Endothelial cell (in vitro differentiated cells): ENCODE results near the gene GABRB3. TPM values are rescaled to one million over a fixed set of nuclear protein-coding genes. Genes with fewer than 3 reads are reported as not detected.
A peak's percentile ranks its signal among the peaks of the same experiment; 100 is the strongest.

Source experiments
- DNase-seq: peaks from one replicate; pipeline ENCODE4 v3.0.0; 2021; ENCODE audit warnings: low spot score
- H3K27ac Mint-ChIP-seq: one replicate; pipeline ENCODE4 v1.8.0; 2021; ENCODE audit warnings: mixed read lengths, inconsistent platforms; ENCODE audit not compliant: unreplicated experiment
- H3K27me3 Mint-ChIP-seq: one replicate; pipeline ENCODE4 v1.8.0; 2021; ENCODE audit warnings: mild to moderate bottlenecking, moderate library complexity, mixed read lengths, inconsistent platforms; ENCODE audit not compliant: unreplicated experiment
- H3K36me3 Mint-ChIP-seq: one replicate; pipeline ENCODE4 v1.8.0; 2021; ENCODE audit warnings: mild to moderate bottlenecking, low read depth, mixed read lengths, inconsistent platforms; ENCODE audit not compliant: unreplicated experiment
- H3K4me1 Mint-ChIP-seq: one replicate; pipeline ENCODE4 v1.8.0; 2021; ENCODE audit warnings: mild to moderate bottlenecking, mixed read lengths, inconsistent platforms; ENCODE audit not compliant: unreplicated experiment
- H3K4me3 Mint-ChIP-seq: one replicate; pipeline ENCODE4 v1.8.0; 2021; ENCODE audit warnings: mild to moderate bottlenecking, mixed read lengths, inconsistent platforms; ENCODE audit not compliant: unreplicated experiment
- H3K9me3 Mint-ChIP-seq: one replicate; pipeline ENCODE4 v1.8.0; 2021; ENCODE audit warnings: mixed read lengths, inconsistent platforms; ENCODE audit not compliant: unreplicated experiment
- total RNA-seq: library from RNA; stranded (reverse); fragmentation: NEBNext Ultra II Directional; extraction: Animal tissue kit (Norgen Biotek cat#: 25700); gene quantifications from one replicate; pipeline ENCODE4 v1.2.1, GENCODE V29; 2021; ENCODE audit not compliant: unreplicated experiment
- TF ChIP-seq, protein P1 (sequence below): fragments of 200-600 bp; sonication (generic); IDR thresholded peaks from one replicate; pipeline ENCODE4 v1.5.0; 2021; ENCODE audit warnings: antibody characterized with exemption; ENCODE audit not compliant: unreplicated experiment

Gene GABRB3
- total RNA-seq, 1 donor from 2014 or later = 4.4 TPM

DNA sequence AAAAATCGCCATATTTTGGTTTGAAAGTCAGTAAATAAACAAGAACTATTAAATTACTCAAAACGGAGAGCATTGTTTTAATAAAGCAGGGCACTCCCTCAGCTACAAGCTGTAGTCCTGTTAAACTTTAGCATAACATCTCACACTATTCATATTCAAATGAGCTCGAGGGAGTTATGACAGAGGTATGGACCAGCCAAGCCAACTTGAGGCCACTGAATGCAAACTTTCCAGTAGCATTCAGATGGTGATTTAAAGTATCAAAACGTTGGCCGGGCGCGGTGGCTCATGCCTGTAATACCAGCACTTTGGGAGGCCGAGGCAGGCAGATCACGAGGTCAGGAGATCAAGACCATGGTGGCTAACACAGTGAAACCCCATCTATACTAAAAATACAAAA, 132.9 kb downstream of the GABRB3 start:
- Mint-ChIP-seq H3K27me3 (peaks cover 5% of the 10 kb centered on the region), H3K27ac (no peak overlapping the region), H3K4me1 (no peaks in the 10 kb centered on the region), H3K36me3 (no peaks in the 10 kb centered on the region), H3K4me3 (no peak overlapping the region), H3K9me3 (no peaks in the 10 kb centered on the region)
- no peak for DNase-seq
- TF ChIP-seq, protein P1, sequence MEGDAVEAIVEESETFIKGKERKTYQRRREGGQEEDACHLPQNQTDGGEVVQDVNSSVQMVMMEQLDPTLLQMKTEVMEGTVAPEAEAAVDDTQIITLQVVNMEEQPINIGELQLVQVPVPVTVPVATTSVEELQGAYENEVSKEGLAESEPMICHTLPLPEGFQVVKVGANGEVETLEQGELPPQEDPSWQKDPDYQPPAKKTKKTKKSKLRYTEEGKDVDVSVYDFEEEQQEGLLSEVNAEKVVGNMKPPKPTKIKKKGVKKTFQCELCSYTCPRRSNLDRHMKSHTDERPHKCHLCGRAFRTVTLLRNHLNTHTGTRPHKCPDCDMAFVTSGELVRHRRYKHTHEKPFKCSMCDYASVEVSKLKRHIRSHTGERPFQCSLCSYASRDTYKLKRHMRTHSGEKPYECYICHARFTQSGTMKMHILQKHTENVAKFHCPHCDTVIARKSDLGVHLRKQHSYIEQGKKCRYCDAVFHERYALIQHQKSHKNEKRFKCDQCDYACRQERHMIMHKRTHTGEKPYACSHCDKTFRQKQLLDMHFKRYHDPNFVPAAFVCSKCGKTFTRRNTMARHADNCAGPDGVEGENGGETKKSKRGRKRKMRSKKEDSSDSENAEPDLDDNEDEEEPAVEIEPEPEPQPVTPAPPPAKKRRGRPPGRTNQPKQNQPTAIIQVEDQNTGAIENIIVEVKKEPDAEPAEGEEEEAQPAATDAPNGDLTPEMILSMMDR = no peak

DNA sequence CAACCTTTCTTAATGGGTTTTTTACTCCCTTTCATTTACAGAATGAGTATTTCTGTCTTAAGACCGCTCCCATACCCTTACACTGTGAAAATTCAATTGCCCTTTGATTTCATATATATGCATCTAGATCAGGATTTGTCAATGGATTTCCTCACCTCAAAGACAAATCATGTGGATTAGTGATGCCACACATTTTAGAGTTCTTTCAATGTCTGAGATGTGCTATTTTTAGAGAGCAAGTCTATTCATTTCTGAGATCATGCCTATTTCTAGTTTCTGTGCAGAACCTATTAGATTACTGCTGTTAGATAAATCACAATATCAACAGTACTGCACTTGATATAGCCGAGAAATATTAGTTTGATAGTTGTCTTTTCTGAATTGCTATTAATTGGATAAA, 137.3 kb downstream of the GABRB3 start:
- Mint-ChIP-seq H3K36me3 (no peaks in the 10 kb centered on the region), H3K27ac (no peak overlapping the region), H3K9me3 (no peaks in the 10 kb centered on the region), H3K27me3 (peaks cover 5% of the 10 kb centered on the region), H3K4me3 (no peak overlapping the region), H3K4me1 (no peaks in the 10 kb centered on the region)
- DNase-seq = no peak
- TF ChIP-seq, protein P1 = no peak

DNA sequence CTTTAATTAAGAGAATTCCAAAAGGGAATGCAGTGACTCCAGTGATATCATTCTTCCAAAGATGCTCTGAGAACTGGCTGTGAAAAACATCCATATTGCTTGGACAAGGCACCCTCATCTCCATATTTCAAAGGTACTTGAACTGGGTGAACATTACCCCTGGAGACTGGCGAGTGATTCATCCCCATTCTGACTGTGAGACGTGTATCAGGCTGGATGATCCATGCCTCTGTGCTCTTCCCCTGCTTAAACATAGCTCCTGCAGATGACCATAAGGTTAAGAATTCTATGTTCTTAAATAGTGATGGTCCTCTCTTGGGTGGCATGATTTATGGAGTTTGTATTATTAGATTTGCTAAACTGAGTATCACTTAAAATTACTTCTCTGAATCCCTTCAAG, 137.8 kb downstream of the GABRB3 start:
- Mint-ChIP-seq H3K27me3 (peaks cover 5% of the 10 kb centered on the region), H3K27ac (no peak overlapping the region), H3K9me3 (no peaks in the 10 kb centered on the region), H3K4me1 (no peaks in the 10 kb centered on the region), H3K36me3 (no peaks in the 10 kb centered on the region), H3K4me3 (no peak overlapping the region)
- no peak for DNase-seq
- TF ChIP-seq, protein P1 = no peak

DNA sequence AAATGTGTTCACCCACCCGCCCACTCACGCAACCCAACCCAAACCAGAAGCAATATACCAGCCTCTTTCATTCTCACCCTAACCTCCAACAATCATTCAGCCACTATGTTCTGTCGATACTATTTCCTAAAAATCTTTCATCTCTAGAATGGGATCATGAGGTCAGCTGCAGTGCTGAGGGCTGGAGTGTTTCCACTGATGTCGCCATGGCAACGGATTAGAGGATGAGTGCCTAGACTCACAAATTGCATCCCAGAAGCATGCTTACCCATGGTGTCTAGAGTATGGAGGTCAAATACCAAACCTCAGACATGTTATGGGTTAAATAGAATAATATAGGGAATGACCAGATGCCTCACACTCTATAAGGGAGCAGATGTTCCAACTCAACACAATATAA, 138.5 kb downstream of the GABRB3 start:
- H3K27me3 Mint-ChIP-seq = peaks cover 5% of the 10 kb centered on the region
- no peaks in the 10 kb centered on the region for H3K9me3 Mint-ChIP-seq
- TF ChIP-seq, protein P1 = no peak
- no peak for DNase-seq
- peak overlapping the region; percentile 1 for H3K27ac Mint-ChIP-seq
- H3K4me1 Mint-ChIP-seq = no peaks in the 10 kb centered on the region
- no peak overlapping the region for H3K4me3 Mint-ChIP-seq
- no peaks in the 10 kb centered on the region for H3K36me3 Mint-ChIP-seq

DNA sequence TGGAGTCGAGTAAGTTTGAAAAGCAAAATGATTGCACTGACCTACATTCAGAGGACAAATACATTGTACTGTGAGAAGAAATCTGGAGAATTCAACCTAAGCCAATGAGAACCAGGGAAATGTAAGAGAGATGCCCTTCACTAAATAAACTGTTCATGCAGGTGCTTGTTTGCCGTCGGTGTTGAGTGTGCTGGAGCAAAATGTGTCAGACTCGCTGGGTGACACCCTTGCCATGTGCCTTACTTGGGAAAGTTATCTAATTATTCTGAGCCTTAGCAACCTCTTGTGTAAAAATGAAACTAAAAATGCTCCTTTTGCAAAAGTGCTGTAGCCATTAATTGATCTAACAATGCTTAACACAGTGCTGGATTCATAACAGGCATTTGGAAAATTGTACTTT, 140.4 kb downstream of the GABRB3 start:
- peaks cover 3% of the 10 kb centered on the region for H3K27me3 Mint-ChIP-seq
- H3K4me1 Mint-ChIP-seq = no peaks in the 10 kb centered on the region
- no peak for DNase-seq
- no peak overlapping the region for H3K27ac Mint-ChIP-seq
- TF ChIP-seq, protein P1 = no peak
- H3K4me3 Mint-ChIP-seq = no peak overlapping the region
- no peaks in the 10 kb centered on the region for H3K36me3 Mint-ChIP-seq
- H3K9me3 Mint-ChIP-seq = no peaks in the 10 kb centered on the region
